Right ventricle myocardium superior (tissue), 1 donor: ENCODE results near the gene ZNF256. TPM values are rescaled to one million over a fixed set of nuclear protein-coding genes. Genes with fewer than 3 reads are reported as not detected.
"Not testable (repeated sequence)": the region's sequence is repeated elsewhere in the genome, so short reads cannot be mapped to it uniquely, and the experiment has no call there.

Experiments used
- ATAC-seq: fragments of 200-7000 bp; cut with Tn5 transposase; one replicate; pipeline ENCODE4 v1.9.1; 2020; ENCODE audit warnings: mild to moderate bottlenecking; ENCODE audit not compliant: poor library complexity
- DNase-seq: peaks from one replicate; pipeline ENCODE4 v3.0.0-alpha.2; 2020
- intact Hi-C: fragments of 100-400 bp; cut with DNase I; formaldehyde crosslinking; loops from one replicate; pipeline ENCODE4 v1.11.2; 2022
- long read RNA-seq: library from polyadenylated mRNA; unstranded; transcript quantifications from one replicate; pipeline ENCODE4 v2.0.0, GENCODE V29; 2021
- total RNA-seq: library from RNA; stranded (reverse); fragmentation: NEBNext Ultra II Directional; extraction: Animal tissue kit (Norgen Biotek cat#: 25700); gene quantifications from one replicate; pipeline ENCODE4 v1.2.1, GENCODE V29; 2021
- donor health status: DM: no; HTN: yes; CAD: no; lungs with severe emphysema.

ZNF256 gene
- 9.1 TPM for total RNA-seq
- long read RNA-seq, transcript ZNF256-201 (3 exons, 2,172 nt), result minor isoform, 12 of 25 reads
- long read RNA-seq, transcript ZNF256-202 (2 exons, 1,958 nt), result major isoform, 13 of 25 reads
- long read RNA-seq, partial matches to known transcripts, result 0 of 25 reads
- long read RNA-seq, other reads (novel, unspliced or antisense), result 0 of 25 reads

GRCh38 chr19:57947419-57948134, at the start of gene ZNF256:
Gene ZNF256, minus strand, starts transcription at chr19:57947706. Its CDS starts 232 bp downstream, at chr19:57947474.
- DNase-seq, result peak; percentile 98
- ATAC-seq, result peak; percentile 99
- intact Hi-C loops, result no loop called here

- intact Hi-C loops, result no loop called here
Observed at GRCh38 chr19:57992841-57993240, 45.3 kb upstream of the ZNF256 start.

GRCh38 chr19:57978586-57979289, 31.2 kb upstream of the ZNF256 start:
- DNase-seq (no peak), ATAC-seq (no peak)
- intact Hi-C loops, result loop anchor here (10.0 kb wide), 1 partner anchor 156 kb away; no protein-coding TSS in a partner anchor

More at GRCh38 chr19:57992841-57993240, 45.3 kb upstream of the ZNF256 start:
- ATAC-seq (no peak), DNase-seq (no peak)

GRCh38 chr19:57974434-57974833, 26.9 kb upstream of the ZNF256 start, which contains the start of gene C19orf18:
Gene C19orf18, minus strand, starts transcription at chr19:57974534. Its CDS starts 102 bp downstream, at chr19:57974432.
- DNase-seq (no peak), ATAC-seq (no peak)
- intact Hi-C loops, result loop anchor here (10.0 kb wide), 1 partner anchor 160 kb away; no protein-coding TSS in a partner anchor

DNA sequence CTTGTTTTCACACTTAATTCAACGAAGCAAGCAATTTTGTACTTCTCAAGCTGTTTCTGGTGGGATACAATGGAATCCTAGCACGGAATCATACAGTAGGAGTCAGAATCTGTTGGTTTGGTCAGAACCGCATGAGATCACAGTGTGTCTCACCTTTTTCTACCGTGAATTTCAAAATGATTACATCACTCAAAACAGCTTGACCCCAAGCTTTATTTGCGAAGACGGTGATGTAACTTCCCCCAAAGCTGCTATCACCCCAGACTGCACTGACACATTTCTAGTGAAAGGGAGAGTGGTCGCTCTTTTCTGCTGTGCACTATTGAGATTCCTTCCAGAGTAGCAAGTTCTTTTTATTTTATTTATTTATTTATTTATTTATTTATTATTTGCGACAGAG, 17.3 kb upstream of the ZNF256 start:
- intact Hi-C loops, result no loop called here
- DNase-seq, result no peak

DNA sequence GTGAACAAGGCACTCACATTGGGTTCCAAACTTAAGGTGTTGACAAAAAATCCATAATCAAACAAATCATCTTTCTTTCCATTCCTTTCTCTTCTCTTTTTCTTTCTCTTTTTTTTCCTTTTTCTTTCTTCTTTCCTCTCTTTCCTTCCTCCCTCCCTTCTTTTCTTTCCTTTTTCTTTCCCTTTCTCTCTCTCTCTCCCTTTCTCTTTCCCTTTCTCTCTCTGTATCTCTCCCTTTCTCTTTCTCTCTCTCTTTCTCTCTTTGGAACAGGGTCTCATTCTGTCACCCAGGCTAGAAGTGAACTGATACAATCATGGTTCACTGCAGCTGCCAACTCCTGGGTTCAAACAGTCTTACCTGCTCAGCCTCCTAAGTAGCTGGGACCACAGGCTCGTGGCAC, 14.3 kb upstream of the ZNF256 start:
- no peak for ATAC-seq
- intact Hi-C loops, result no loop called here

More for the DNA sequence above, 17.3 kb upstream of the ZNF256 start:
- ATAC-seq, result no peak

GRCh38 chr19:57954996-57955395, 7.5 kb upstream of the ZNF256 start:
- no peak for DNase-seq
- ATAC-seq, result no peak
- intact Hi-C loops, result no loop called here

More for the DNA sequence above, 14.3 kb upstream of the ZNF256 start:
- no peak for DNase-seq

- no peak for DNase-seq
- ATAC-seq, result no peak
- intact Hi-C loops, result no loop called here
Observed at GRCh38 chr19:57949702-57950101, 2.2 kb upstream of the ZNF256 start.

GRCh38 chr19:57949296-57949695, 1.8 kb upstream of the ZNF256 start:
- intact Hi-C loops, result no loop called here
- no peak for DNase-seq

DNA sequence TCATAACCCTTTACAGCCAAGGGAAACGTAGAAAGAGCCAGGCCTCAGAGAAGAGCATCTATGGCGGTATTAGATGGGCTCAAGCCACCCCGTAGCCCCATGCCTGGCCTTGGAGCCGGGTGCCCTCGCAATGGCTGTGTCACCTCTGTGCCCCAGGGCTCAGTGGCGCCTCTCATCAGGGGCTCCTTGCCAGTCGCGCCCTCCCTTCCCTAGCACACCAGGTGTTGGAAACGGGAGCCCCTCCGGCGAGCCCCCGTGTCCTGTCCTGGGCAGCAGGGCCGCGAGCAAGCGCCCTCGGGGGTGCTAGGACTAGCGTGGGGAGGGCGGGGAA, 453 bp downstream of the ZNF256 start:
- intact Hi-C loops, result no loop called here
- DNase-seq, result no peak
- ATAC-seq, result peak; percentile 4

More at GRCh38 chr19:57949296-57949695, 1.8 kb upstream of the ZNF256 start:
- ATAC-seq, result no peak

- ATAC-seq, result no peak
- intact Hi-C loops, result no loop called here
- no peak for DNase-seq
Observed at GRCh38 chr19:57946316-57946715, 1.2 kb downstream of the ZNF256 start.

GRCh38 chr19:57941593-57941992, 5.9 kb downstream of the ZNF256 start:
- ATAC-seq (no peak), DNase-seq (no peak)
- intact Hi-C loops, result no loop called here

DNA sequence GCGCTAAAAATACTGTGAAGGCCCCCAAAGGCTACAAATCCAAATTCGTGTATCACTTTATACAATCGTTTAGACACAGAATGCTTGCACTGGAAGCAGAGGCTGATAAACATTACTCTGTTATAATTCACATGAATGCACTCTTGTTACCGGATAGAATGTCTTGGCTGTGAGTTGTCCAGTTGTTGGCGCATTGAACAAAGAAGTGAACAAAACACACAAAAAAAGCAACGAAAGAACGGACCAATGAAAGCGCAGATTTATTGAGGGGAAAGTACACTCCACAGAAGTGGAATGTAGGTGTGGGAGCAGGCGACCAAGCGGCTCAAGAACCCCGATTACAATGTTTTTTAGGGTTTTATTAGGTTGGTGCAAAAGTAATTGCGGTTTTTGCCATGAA, 11.8 kb downstream of the ZNF256 start:
- no peak for ATAC-seq
- intact Hi-C loops, result no loop called here
- no peak for DNase-seq

DNA sequence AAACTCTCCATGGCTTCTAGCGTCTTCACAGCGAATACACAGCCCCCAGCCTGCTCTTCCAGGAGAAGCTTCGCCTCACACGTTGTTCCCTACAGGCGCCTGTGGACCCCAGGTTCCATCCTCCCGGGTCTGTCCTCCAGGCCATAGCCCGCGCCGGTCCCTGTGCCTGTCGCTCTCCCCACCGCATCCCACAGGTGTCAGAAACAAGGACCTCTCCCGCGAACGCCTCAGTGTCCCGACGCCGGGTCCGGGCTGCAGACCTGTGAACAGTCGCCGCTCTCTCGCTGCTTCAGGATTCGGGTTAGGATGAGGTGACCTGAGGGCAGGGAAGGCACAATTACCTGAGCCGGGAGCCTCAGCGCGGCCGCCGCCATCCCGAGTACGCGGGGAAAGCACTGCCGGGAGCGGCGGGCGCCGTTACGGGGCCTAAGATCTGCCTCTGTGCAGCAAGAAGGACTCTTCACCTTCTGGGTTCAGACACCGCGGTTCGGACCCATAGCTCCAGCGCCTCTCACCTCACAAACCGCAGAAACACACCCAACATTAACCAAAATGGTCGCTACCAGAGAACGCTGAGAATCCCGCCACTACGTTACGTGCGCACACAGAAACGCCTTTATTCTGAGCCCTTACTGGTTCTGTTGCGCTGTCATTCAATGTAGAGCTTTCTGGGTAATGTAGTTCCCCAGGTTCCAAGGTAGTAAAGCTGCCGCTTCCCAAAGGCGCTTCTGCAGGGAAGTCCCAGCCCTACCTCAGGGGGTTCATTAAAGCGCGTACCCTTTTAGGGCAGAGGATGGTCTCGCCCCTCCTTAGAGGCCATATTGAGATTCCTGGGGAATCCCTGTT, 12.5 kb downstream of the ZNF256 start, which contains the start of gene ZNF418:
ZNF418 (minus strand) TSS at position 583 of the 846 bp plus-strand sequence. CDS start 1,580 bp downstream, outside the sequence.
- peak; percentile 52 for DNase-seq
- intact Hi-C loops, result no loop called here
- peak; percentile 98 for ATAC-seq

DNA sequence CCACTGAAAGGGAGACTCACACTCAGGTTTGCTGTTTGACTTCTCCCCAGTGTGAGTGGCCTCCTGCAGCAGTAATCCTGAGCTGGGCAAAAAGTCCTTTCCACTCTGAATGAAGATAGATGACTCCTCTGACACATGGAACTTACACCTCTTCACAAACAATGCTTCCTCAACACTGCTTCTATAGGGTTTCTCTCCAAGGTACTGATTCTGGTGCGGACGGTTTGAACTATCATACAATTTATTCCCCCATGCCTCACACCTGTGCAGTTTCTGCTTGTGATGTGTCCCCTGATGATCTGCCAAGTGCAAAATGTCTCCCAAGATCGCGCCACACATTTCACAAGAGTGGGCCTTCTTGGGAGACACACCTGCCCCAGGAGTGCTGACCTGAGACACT, 19.9 kb downstream of the ZNF256 start:
- DNase-seq (no peak), ATAC-seq (no peak)
- intact Hi-C loops, result no loop called here

DNA sequence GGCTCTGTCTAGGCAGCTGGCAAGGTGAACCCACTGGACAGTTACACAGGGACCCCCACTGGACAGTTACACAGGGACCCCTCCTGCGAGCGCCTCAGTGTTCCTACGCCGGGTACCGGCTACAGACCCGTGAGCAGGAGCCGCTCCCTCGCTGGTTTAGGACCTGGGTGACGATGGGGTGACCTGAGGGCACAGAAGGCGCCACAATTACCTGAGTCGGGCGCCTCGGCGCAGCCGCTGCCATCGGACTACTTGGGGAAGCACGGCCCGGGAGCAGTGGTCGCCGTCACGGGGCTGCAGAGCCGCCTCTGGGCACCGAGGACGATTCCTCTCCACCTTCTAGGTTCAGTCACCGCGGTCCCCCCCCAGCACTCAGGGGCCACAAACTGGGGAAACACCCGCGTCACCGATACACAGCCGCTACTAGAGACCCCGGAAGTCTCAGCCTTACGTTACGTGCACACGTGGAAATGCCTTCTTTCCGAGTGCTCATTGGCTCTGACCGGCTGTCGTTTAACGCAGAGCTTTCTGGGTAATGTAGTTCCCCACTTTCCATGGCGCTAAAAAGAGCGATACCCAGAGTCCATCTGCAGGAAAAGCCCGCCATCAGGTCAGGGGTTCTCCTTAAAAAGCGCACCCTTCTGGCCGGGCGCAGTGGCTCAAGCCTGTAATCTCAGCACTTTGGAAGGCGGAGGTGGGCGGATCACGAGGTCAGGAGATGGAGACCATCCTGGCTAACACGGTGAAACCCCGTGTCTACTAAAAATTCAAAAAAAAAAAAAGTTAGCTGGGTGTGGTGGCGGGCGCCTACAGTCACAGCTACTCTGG, 31.1 kb downstream of the ZNF256 start, which contains the start of gene ZNF417:
ZNF417 (minus strand) TSS at position 425 of the 828 bp plus-strand sequence; CDS start at position 244, 181 bp downstream.
- intact Hi-C loops, result not testable (repeated sequence)
- peak; percentile 83 for DNase-seq
- peak; percentile 100 for ATAC-seq

DNA sequence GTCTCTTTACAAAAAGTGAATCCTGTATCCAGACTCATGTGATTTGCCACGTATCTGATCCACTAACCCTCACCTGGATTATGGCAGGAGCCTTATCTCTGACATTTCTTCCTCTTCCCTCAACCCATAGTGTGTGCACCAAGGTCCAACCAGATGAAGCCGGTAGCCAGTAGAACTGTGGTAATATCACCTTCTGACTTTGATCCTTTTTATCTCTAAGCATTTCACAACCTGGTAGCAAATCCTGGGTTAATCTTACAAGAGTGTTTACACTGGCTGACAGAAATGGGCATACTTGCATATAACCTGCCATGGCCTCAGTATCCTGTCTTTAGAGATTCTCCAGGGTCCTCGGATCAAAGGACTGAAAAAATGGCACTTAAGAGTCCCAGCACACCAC, 33.0 kb downstream of the ZNF256 start:
- ATAC-seq (no peak), DNase-seq (no peak)
- intact Hi-C loops, result no loop called here

DNA sequence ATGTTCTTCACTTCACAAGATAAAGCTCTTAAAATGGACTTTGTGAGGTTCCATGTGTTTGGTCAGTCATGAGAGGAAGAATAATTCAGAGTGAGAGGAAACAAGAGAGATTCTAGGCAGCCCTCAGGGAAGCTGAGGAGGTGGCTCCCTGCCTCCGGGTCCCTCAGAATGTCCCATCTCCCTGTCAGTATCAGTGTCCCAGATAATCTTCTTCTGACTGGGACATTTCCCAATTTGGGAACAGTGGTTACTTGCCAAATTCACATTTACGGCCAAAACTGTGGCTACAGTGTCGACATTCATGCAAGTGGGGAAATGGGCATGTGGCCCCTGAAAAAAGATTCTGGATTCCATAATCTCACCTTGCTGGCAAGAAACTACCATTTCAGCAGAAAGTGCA, 40.1 kb downstream of the ZNF256 start:
- intact Hi-C loops, result no loop called here
- DNase-seq (no peak), ATAC-seq (no peak)
